ENCODE measurements around the gene POLR1A.

POLR1A gene

GRCh38 chr2:86019121-86019520 lies 86.6 kb downstream of the POLR1A start:
- DNase-seq = no peak

- DNase-seq = no peak
Observed at GRCh38 chr2:86017901-86018896, 87.5 kb downstream of the POLR1A start.

GRCh38 chr2:86016581-86016980 lies 89.1 kb downstream of the POLR1A start:
- no peak for DNase-seq

GRCh38 chr2:86015699-86016098 lies 90.0 kb downstream of the POLR1A start:
- no peak for DNase-seq

GRCh38 chr2:86015006-86015405 lies 90.7 kb downstream of the POLR1A start:
- no peak for DNase-seq

- DNase-seq = no peak
Observed at GRCh38 chr2:86014493-86014892, 91.2 kb downstream of the POLR1A start.

GRCh38 chr2:86012007-86012712 lies 93.5 kb downstream of the POLR1A start:
- no peak for DNase-seq

- no peak for DNase-seq
Observed at GRCh38 chr2:86011449-86011941, 94.2 kb downstream of the POLR1A start.

- no peak for DNase-seq
Observed at GRCh38 chr2:86010083-86010482, 95.6 kb downstream of the POLR1A start.

- no peak for DNase-seq
Observed at GRCh38 chr2:86006524-86006923, 99.2 kb downstream of the POLR1A start.

- no peak for DNase-seq
Observed at GRCh38 chr2:86003967-86004366, 101.7 kb downstream of the POLR1A start.

GRCh38 chr2:86003104-86003503 lies 102.6 kb downstream of the POLR1A start:
- no peak for DNase-seq

GRCh38 chr2:86002375-86002774 lies 103.3 kb downstream of the POLR1A start:
- no peak for DNase-seq

- DNase-seq = no peak
Observed at GRCh38 chr2:86001326-86001725, 104.4 kb downstream of the POLR1A start.

- no peak for DNase-seq
Observed at GRCh38 chr2:86000938-86001312, 104.8 kb downstream of the POLR1A start.

- no peak for DNase-seq
Observed at GRCh38 chr2:86000131-86000937, 105.4 kb downstream of the POLR1A start.

GRCh38 chr2:85999061-85999831 lies 106.4 kb downstream of the POLR1A start:
- no peak for DNase-seq

GRCh38 chr2:85998071-85998991 lies 107.4 kb downstream of the POLR1A start:
- DNase-seq = no peak

GRCh38 chr2:85997017-85997970 lies 108.4 kb downstream of the POLR1A start:
- DNase-seq = no peak

- no peak for DNase-seq
Observed at GRCh38 chr2:85996591-85996990, 109.1 kb downstream of the POLR1A start.

All from NCI-H524 treated with DMSO at 0.1 percent for 48 hours (cell line).